Peyer's patch (tissue), 4 donors: ENCODE data around the gene LRRC4B. TPM values are rescaled to one million over a fixed set of nuclear protein-coding genes. Genes with fewer than 3 reads are reported as not detected.
"Not testable (repeated sequence)": the region's sequence is repeated elsewhere in the genome, so short reads cannot be mapped to it uniquely, and the experiment has no call there.

Experiments used
- DNase-seq, 3 donors: peaks; one replicate each; pipeline ENCODE4 v3.0.0-alpha.2; 2017 to 2019
- H3K27ac ChIP-seq, 4 donors: fragments of 200-600 bp; sonication (generic); one replicate each; pipeline ENCODE4 v1.5.1; 2016 to 2019
- H3K27me3 ChIP-seq, 2 donors: fragments of 200-600 bp; sonication (generic); one replicate each; pipeline ENCODE4 v1.5.1; 2019
- H3K36me3 ChIP-seq, 3 donors: fragments of 200-600 bp; sonication (generic); one replicate each; pipeline ENCODE4 v1.5.1; 2016 to 2019
- H3K4me1 ChIP-seq, 4 donors: fragments of 200-600 bp; sonication (generic); one replicate each; pipeline ENCODE4 v1.5.1; 2016 to 2019
- H3K4me3 ChIP-seq, 4 donors: fragments of 200-600 bp; sonication (generic); 1 replicate in 3 of 4; 2 replicates in 1 of 4; pipeline ENCODE4 v1.5.1; 2016 to 2019; ENCODE audit warnings: mild to moderate bottlenecking in 1 of 4
- H3K9me3 ChIP-seq, 4 donors: fragments of 200-600 bp; sonication (generic); one replicate each; pipeline ENCODE4 v1.5.1; 2016 to 2019; ENCODE audit warnings: mild to moderate bottlenecking in 1 of 4
- CTCF ChIP-seq, 6 experiments: fragments of 450-650 bp in 4 of 6; fragments of 200-600 bp in 2 of 6; sonication (generic) in 1 of 6; IDR thresholded peaks; one replicate each; pipeline ENCODE4 v1.5.1; 2017 to 2019; ENCODE audit warnings: antibody characterized with exemption in 6 of 6, mild to moderate bottlenecking in 3 of 6, moderate library complexity in 1 of 6
- POLR2A ChIP-seq, 2 donors: fragments of 450-650 bp; IDR thresholded peaks; one replicate each; pipeline ENCODE4 v1.5.1; 2017; ENCODE audit warnings: antibody characterized with exemption in 2 of 2, mild to moderate bottlenecking in 2 of 2, moderate library complexity in 2 of 2
- total RNA-seq, 4 donors: library from RNA; depleted of rRNA; stranded (reverse); fragments of >200 nt; gene quantifications; one replicate each; pipeline ENCODE4 v1.1.0, GENCODE V29; 2016

LRRC4B gene
- total RNA-seq, 4 donors from 2014 or later = 0.35 to 2.0 (median 1.4) TPM

DNA sequence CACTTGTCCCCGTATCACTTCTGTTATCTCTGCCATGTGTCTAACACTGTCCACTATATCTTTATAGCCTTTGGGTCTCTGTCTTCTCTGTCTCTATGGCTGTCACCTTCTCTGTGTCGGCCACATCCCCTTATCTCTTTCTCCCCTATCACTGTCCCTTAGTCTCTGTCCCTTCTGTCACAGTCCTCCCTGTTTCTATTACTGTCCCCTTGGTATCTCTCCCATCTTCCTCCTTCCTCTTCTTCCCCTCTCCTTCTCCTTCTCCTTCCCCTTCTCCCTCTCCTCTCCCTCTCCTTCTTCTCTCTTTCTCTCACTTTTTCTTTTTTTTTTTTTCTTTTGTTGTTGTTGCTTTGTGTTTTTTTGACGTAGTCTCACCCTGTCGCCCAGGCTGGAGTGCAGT lies 34.7 kb upstream of the LRRC4B start:
- Histone ChIP-seq H3K4me3 (no peak overlapping the region), H3K4me1 (no peaks in the 10 kb centered on the region), H3K27me3 (no peaks in the 10 kb centered on the region), H3K36me3 (no peaks in the 10 kb centered on the region), H3K9me3 (no peaks in the 10 kb centered on the region), H3K27ac (no peak overlapping the region)
- no peak for TF ChIP-seq POLR2A (IDR thresholded peaks at IDR 0.05)
- no peak for TF ChIP-seq CTCF (IDR thresholded peaks at IDR 0.05)
- no peak for DNase-seq

DNA sequence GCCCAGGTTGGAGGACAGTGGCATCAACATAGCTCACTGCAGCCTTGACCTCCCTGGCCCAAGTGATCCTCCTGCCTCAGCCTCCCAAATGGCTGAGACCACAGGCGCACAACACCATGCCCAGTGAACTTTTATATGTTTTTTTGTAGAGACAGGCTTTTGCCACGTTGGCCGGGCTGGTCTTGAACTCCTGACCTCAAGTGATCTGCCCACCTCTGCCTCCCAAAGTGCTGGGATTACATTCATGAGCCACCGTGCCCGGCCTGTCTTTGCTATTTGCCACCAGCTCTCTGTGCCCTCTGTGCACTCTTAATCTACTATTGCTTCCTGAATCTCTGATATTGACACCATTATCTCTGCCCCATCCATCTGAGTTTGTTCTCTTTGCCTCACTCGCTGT lies 34.3 kb upstream of the LRRC4B start:
- Histone ChIP-seq H3K4me1 (no peaks in the 10 kb centered on the region), H3K36me3 (no peaks in the 10 kb centered on the region), H3K27me3 (no peaks in the 10 kb centered on the region), H3K27ac (no peak overlapping the region), H3K9me3 (no peaks in the 10 kb centered on the region), H3K4me3 (no peak overlapping the region)
- no peak for DNase-seq
- no peak for TF ChIP-seq POLR2A (IDR thresholded peaks at IDR 0.05)
- no peak for TF ChIP-seq CTCF (IDR thresholded peaks at IDR 0.05)

GRCh38 chr19:50602089-50602422 lies 33.8 kb upstream of the LRRC4B start:
- no peaks in the 10 kb centered on the region for H3K36me3 ChIP-seq
- DNase-seq = no peak
- no peaks in the 10 kb centered on the region for H3K27me3 ChIP-seq
- H3K4me1 ChIP-seq = no peaks in the 10 kb centered on the region
- no peak overlapping the region for H3K27ac ChIP-seq
- H3K9me3 ChIP-seq = no peaks in the 10 kb centered on the region
- no peak overlapping the region for H3K4me3 ChIP-seq
- TF ChIP-seq POLR2A (IDR thresholded peaks at IDR 0.05) (no peak), CTCF (IDR thresholded peaks at IDR 0.05) (no peak)

- Histone ChIP-seq H3K36me3 (no peaks in the 10 kb centered on the region), H3K9me3 (no peaks in the 10 kb centered on the region), H3K27ac (no peak overlapping the region), H3K4me3 (no peak overlapping the region), H3K27me3 (no peaks in the 10 kb centered on the region), H3K4me1 (no peaks in the 10 kb centered on the region)
- TF ChIP-seq POLR2A (IDR thresholded peaks at IDR 0.05) = no peak
- TF ChIP-seq CTCF (IDR thresholded peaks at IDR 0.05) = no peak
- DNase-seq = no peak
These were observed 33.3 kb upstream of the LRRC4B start for GRCh38 chr19:50601407-50602088.

GRCh38 chr19:50599427-50599826 lies 31.2 kb upstream of the LRRC4B start:
- no peak for DNase-seq
- no peak for TF ChIP-seq POLR2A (IDR thresholded peaks at IDR 0.05)
- no peak for TF ChIP-seq CTCF (IDR thresholded peaks at IDR 0.05)
- Histone ChIP-seq H3K36me3 (no peaks in the 10 kb centered on the region), H3K27me3 (no peaks in the 10 kb centered on the region), H3K4me1 (no peaks in the 10 kb centered on the region), H3K4me3 (no peak overlapping the region), H3K27ac (no peak overlapping the region), H3K9me3 (no peaks in the 10 kb centered on the region)

GRCh38 chr19:50590191-50590590 lies 22.0 kb upstream of the LRRC4B start:
- no peaks in the 10 kb centered on the region for H3K36me3 ChIP-seq
- H3K27ac ChIP-seq = no peak overlapping the region
- no peaks in the 10 kb centered on the region for H3K27me3 ChIP-seq
- no peaks in the 10 kb centered on the region for H3K4me1 ChIP-seq
- TF ChIP-seq CTCF (IDR thresholded peaks at IDR 0.05) = no peak
- TF ChIP-seq POLR2A (IDR thresholded peaks at IDR 0.05) = no peak
- DNase-seq = no peak
- H3K4me3 ChIP-seq = no peak overlapping the region
- no peaks in the 10 kb centered on the region for H3K9me3 ChIP-seq

DNA sequence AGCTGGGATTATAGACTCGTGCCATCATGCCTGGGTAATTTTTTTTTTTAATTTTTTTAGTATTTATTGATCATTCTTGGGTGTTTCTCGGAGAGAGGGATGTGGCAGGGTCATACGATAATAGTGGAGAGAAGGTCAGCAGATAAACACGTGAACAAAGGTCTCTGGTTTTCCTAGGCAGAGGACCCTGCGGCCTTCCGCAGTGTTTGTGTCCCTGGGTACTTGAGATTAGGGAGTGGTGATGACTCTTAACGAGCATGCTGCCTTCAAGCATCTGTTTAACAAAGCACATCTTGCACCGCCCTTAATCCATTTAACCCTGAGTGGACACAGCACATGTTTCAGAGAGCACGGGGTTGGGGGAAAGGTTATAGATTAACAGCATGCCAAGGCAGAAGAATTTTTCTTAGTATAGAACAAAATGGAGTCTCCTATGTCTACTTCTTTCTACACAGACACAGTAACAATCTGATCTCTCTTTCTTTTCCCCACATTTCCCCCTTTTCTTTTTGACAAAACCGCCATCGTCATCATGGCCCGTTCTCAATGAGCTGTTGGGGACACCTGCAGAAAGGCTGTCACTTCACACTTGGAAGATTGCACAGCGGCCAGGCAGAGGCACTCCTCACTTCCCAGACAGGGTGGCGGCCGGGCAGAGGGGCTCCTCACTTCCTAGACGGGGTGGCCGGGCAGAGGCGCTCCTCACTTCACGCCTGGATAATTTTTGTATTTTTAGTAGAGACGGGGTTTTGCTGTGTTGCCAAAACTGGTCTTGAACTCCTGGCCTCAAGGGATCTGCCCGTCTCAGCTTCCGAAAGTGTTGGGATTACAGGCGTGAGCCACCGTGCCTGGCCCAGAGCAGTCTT lies 13.8 kb upstream of the LRRC4B start:
- not testable (repeated sequence) for H3K36me3 ChIP-seq, H3K9me3 ChIP-seq, H3K27me3 ChIP-seq, DNase-seq, H3K27ac ChIP-seq, H3K4me1 ChIP-seq, H3K4me3 ChIP-seq
